PC-3 (cell line): Measurements from ENCODE around the gene KAT5.

Source experiments
- EZH2phosphoT487 ChIP-seq: fragments of 300-600 bp; sonication (generic); IDR thresholded peaks from 2 replicates; pipeline ENCODE4 v1.6.1; 2018; ENCODE audit warnings: mild to moderate bottlenecking, antibody characterized with exemption, low read length, borderline replicate concordance
- TF ChIP-seq, protein P1 (sequence below): fragments of 300-600 bp; sonication (generic); conservative IDR thresholded peaks from 2 replicates; pipeline ENCODE4 v1.5.1; 2017; ENCODE audit warnings: antibody characterized with exemption, low read depth, mild to moderate bottlenecking, low read length

- TF ChIP-seq, protein P1, sequence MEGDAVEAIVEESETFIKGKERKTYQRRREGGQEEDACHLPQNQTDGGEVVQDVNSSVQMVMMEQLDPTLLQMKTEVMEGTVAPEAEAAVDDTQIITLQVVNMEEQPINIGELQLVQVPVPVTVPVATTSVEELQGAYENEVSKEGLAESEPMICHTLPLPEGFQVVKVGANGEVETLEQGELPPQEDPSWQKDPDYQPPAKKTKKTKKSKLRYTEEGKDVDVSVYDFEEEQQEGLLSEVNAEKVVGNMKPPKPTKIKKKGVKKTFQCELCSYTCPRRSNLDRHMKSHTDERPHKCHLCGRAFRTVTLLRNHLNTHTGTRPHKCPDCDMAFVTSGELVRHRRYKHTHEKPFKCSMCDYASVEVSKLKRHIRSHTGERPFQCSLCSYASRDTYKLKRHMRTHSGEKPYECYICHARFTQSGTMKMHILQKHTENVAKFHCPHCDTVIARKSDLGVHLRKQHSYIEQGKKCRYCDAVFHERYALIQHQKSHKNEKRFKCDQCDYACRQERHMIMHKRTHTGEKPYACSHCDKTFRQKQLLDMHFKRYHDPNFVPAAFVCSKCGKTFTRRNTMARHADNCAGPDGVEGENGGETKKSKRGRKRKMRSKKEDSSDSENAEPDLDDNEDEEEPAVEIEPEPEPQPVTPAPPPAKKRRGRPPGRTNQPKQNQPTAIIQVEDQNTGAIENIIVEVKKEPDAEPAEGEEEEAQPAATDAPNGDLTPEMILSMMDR, result no peak
- no peak for TF ChIP-seq EZH2phosphoT487
Observed at GRCh38 chr11:65685981-65686380, 26.1 kb upstream of the KAT5 start.
